A549 (cell line): ENCODE measurements around the gene MAST3.

Source experiments
- POLR2A ChIP-seq: IDR thresholded peaks from 2 replicates; pipeline ENCODE4 v1.6.1; 2012; ENCODE audit warnings: mild to moderate bottlenecking, low read length
- TF ChIP-seq, protein P1 (sequence below): fragments of >200 bp; sonication (Bioruptor Twin); formaldehyde crosslinking; IDR thresholded peaks from 3 replicates; pipeline ENCODE4 v1.5.1; 2016

DNA sequence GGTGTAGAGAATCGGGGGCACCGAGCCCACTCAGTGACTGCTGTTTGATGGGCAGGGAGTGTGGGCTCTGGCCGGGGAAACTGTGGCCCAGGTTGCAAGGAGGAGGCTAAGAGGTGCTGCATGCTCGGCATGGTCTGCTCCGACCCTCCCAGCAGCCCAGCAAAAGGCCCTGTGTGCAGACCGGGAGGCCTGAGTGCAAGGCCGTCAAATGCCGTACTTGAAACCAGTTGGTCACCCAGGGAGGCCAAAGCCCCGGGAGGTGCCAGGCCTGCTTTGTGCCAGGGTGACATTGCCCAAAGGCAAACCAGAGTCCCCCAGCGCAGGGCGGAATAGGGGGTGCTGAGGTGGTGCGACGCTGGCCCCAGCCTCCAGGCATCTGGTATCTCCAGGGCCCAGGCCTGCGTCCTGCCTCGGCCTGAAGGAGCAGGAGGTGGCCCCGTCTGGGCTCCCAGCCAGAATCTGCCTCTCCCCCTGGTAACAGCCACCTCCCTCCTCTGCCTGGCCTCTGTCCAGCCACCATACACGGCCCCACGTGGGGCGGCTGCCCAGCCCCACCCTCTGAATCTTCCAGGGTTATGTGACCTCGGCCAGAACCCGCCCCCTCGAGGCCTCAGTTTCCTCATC is 59.4 kb downstream of the MAST3 start:
- TF ChIP-seq POLR2A: no peak
- TF ChIP-seq, protein P1, sequence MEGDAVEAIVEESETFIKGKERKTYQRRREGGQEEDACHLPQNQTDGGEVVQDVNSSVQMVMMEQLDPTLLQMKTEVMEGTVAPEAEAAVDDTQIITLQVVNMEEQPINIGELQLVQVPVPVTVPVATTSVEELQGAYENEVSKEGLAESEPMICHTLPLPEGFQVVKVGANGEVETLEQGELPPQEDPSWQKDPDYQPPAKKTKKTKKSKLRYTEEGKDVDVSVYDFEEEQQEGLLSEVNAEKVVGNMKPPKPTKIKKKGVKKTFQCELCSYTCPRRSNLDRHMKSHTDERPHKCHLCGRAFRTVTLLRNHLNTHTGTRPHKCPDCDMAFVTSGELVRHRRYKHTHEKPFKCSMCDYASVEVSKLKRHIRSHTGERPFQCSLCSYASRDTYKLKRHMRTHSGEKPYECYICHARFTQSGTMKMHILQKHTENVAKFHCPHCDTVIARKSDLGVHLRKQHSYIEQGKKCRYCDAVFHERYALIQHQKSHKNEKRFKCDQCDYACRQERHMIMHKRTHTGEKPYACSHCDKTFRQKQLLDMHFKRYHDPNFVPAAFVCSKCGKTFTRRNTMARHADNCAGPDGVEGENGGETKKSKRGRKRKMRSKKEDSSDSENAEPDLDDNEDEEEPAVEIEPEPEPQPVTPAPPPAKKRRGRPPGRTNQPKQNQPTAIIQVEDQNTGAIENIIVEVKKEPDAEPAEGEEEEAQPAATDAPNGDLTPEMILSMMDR: no peak
